HG03064 (cell line): ENCODE measurements around the gene PLSCR2.
A peak's percentile ranks its signal among the peaks of the same experiment; 100 is the strongest.
"Not testable (repeated sequence)": the region's sequence is repeated elsewhere in the genome, so short reads cannot be mapped to it uniquely, and the experiment has no call there.

ENCODE experiments used
- ATAC-seq: cut with Tn5 transposase; IDR thresholded peaks from one replicate; pipeline ENCODE4 v1.9.1; 2021; ENCODE audit warnings: low read depth; ENCODE audit not compliant: unreplicated experiment

The PLSCR2 gene

DNA sequence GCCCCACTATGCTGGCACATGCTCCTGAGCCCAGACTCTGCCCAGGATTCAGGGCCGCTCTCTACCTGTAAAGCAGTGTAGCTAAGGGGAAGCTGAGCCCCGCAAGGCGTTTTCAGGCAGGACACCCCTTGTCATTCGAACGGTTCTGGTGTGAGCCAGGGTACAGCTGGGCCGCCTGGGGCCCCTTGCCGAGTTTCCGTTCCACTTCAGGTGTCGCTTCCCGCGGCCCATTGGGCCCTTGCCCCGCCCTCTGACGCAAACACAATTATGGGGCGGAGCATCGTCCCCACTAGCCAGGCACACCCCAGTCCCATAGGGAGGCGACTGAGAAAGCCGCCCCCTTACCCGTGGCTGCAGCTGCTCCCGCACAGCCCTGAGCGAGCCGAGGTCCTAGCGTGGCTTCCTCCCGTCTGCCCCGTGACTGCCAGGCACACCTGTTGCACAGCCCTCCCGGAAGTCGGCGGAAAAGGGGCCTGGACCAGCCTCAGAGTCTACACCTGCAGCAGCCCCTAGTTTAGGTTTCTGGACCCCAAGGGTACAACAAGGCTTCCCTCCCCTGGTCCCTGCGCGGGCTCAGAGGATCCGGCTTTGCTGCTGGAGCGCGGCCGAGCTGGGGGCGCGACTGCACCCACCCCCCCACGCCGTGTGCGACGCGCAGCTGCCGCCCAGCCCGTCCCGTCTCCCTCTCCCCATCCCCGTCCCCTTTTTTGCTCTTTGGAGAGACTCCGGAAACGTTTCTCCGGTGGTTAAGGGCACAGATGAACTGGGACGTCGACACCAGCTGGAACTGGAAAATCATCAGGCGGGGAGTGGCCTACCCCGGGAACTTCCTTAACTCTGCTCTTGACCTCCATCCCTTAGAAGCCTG lies at the start of gene PLSCR2:
Gene PLSCR2 (minus strand): TSS at position 412 of the 868 bp plus-strand sequence. CDS start 9,657 bp downstream, outside the sequence.
- peak; percentile 93 for ATAC-seq

GRCh38 chr3:146517684-146518435 lies 48.5 kb upstream of the PLSCR2 start:
- no peak for ATAC-seq

DNA sequence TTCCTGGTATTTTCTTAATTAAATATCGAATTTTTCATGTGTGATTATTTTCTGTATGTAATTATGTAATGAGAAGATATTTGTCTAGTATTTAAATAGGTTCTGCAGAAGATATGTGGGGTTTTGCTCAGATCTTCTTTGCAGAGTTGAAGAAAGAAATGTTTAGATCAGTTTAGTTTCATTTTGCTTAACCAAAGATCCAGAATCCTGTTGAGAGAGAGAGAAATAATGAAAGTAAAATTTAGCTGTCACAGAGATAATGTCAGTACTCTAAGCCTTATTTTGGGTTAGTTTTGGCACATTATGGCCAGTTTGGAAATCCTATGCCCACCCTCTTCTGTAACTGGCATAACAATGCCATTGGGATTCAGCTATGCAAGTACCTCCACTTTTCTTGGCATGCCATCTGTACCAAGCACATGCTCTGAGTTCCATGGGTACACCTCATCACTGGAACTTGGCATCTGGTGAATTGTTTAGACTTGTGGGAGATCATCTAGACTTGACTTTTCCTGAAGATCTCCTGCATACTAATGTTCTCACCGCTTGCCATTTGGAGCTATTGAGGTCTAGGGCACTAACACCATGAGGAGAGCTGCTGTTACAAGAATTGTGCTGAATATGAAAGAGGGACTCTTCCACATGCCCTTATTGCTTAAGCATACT lies 44.2 kb upstream of the PLSCR2 start:
- ATAC-seq: no peak

- ATAC-seq: no peak
Observed at GRCh38 chr3:146511402-146512134, 42.2 kb upstream of the PLSCR2 start.

DNA sequence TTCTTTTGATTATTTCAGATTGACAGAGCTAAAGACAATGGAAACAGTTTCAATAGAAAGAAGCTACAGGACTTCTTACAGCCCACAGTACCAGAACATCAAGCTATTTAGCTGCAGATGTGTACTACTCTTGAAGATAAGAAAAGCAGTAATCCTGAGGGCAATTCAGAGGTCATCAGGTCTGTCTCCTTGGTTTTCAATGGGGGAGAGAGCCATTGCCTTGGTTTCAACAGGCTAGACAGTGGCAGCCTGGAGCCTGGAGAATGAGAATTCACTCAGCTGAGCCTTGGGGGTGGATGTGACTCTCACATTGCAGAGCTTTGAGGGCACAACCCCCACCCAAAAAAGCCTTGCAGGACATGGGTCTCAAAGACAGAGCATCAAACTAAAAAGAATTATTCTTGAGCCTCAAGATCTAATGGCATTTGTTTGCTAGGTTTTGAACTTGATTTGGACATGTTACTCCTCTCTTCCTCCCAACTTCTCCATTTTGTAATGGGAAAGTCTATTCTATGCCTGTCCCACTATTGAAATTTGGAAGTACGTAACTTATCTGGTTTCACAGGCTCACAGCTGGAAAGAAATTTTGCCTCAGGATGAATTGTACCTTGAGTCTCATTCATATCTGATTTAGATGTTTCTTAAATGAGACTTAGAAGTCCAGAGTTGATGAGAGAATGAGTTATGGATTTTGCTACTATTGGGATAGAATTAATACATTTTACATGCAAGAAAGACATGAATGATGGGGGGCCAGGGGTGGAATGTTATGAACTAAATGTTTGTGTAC lies 38.2 kb upstream of the PLSCR2 start:
- no peak for ATAC-seq

DNA sequence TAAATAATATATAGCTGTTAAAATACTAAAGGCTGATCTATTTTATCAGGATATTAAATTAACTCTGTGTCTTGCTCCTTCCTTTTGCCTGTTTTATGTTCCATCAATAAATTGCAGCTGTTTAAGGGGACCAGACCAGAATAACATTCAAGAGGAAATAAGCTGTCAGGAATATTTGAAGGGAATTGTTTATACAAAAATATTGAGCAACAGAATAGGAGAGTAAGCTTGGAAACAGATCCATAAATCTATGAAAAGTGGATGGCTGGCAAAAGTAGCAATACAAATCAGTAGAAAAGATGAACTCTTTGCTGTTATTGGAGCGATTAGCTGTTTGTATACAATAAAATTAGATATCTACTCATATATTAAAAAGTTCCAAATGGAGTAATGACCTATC lies 36.2 kb upstream of the PLSCR2 start:
- no peak for ATAC-seq

DNA sequence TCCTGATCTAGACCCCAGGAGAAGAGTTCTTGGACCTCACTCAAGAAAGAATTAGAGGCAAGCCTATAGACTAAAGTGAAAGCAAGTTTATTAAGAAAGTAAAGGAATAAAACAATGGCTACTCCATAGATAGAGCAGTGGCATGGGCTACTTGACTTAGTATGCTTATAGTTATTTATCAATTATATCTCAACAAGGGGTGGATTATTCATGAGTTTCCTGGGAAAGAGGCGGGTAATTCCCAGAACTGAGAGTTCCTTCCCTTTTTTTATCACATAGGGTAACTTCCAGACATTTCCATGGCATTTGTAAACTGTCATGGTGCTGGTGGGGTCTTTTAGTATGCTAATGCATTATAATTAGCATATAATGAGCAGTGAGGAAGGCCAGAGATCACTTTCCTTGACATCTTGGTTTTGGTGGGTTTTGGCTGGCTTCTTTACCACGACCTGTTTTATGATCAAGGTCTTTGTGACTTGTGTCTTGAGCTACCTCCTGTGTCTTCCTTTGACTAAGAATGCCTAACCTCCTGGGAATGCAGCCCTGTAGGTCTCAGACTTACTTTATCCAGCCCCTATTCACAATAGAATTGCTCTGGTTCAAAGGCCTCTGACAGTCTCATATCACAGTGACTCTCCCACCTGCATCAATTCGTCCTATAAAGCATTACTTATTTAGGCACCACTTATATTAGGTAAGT lies 35.3 kb upstream of the PLSCR2 start:
- ATAC-seq: no peak

GRCh38 chr3:146503461-146504202 lies 34.3 kb upstream of the PLSCR2 start:
- ATAC-seq: peak; percentile 88

GRCh38 chr3:146502887-146503460 lies 33.6 kb upstream of the PLSCR2 start:
- no peak for ATAC-seq

DNA sequence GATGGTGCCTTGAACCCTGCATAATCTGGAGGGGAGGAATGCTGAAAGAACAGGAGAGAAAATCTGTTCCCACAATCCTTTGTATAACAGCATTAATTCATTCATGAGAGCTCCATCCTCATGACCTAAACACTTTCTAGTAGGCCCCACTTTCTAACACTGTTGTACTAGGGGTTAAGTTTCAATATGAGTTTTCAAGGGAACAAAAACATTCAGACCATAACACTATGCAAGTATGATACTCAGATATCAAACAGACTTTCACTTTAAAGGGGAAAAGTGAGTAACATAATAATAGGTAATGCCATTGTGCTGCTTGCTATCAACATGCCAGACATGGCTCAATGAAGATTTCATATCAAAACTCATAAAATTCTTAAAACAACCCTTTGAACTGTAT lies 32.4 kb upstream of the PLSCR2 start:
- no peak for ATAC-seq

DNA sequence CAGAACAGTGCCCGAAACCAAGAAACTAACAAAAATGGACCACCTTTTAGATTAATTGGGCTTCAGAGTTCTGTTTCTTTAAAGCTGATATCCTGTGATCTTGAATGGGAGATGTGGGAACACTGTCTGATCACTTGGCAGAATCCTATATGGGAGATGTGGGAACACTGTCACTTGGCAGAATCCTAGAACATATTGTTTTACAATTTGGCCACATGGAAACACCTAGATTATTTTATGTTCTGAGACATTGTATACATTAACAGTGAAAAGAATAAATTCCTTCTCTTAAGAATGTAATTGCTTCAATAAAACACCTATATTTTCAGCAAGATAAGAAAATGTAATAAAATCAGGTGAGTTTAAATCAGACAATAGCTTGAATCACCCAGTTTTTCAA lies 30.3 kb upstream of the PLSCR2 start:
- ATAC-seq: no peak

GRCh38 chr3:146498002-146498736 lies 28.8 kb upstream of the PLSCR2 start:
- ATAC-seq: no peak

GRCh38 chr3:146497145-146497843 lies 27.9 kb upstream of the PLSCR2 start:
- not testable (repeated sequence) for ATAC-seq

- ATAC-seq: no peak
Observed at GRCh38 chr3:146496726-146497125, 27.4 kb upstream of the PLSCR2 start.

DNA sequence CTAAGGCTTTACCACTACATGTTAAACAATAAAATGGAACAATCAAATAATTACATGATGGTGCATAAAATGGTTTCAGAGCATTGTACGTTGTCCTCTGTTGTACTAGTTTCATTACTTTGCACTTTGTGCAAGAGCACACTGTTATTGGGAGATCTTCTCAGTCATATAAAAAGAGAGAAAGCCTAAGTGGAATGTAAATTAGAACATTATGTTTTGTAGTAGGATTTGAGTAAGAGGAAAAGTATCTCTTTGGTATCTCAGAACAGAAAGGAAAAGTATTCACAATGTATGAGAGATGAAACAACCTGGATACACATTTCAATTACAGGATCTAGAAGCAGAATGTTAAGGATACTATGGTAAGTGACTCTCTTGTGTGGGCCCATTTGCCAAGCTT lies 26.9 kb upstream of the PLSCR2 start:
- no peak for ATAC-seq

DNA sequence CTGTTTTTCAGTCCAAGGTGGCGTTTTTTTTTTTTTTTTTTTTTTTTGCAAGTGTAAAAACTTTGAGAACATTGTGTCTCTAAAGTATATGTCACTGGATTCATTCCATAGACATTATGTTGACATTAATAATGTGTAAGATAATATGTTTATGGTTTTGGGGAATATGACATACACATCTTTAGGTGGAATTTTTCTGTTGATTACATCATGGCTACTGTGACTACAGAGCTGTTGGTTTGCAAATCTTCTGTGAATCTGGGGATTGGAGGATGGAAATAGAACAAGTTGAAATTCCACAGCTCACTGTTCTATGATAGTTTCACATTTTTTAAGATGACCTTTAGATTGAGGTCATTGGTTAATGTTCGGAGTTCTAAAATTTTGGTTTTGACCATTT lies 24.4 kb upstream of the PLSCR2 start:
- ATAC-seq: no peak

GRCh38 chr3:146493221-146493620 lies 23.9 kb upstream of the PLSCR2 start:
- no peak for ATAC-seq
